ENCODE data around the gene CST9L.

Gene CST9L

DNA sequence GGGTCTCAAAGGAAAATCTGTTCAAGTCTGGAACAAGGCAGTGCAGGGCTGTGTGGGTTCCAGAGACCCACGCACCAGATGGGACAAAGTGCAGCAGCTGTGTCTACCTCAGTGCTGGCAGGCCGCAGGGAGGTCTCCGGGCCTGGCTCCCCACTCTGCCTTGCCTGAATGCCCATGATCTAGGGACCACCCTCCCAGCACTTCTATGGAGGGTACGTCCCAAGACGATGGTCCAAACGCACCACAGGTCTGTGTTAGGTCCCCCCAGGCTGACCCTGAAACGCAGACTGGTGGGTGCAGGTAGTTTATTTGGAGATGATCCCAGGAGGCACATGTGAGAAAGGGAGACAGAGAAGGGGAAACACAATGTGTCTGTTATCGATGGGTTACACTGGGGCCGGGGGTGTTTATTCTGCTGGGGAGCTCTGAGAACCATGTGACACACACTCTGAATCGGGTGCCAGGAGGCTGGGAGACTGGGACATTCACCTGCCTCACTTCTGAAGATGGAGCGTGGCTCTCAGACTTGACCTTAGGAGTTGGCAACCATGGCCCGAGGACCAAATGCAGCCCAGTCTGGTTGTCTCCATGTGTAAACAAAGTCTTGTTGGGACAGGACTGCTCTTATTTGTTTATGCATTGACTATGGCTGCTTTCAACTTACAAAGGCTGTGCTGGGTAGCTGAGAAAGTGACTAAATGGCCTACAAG is 21.7 kb downstream of the CST9L start:
- DNase-seq (ENCODE audit: low read depth): no peak

DNA sequence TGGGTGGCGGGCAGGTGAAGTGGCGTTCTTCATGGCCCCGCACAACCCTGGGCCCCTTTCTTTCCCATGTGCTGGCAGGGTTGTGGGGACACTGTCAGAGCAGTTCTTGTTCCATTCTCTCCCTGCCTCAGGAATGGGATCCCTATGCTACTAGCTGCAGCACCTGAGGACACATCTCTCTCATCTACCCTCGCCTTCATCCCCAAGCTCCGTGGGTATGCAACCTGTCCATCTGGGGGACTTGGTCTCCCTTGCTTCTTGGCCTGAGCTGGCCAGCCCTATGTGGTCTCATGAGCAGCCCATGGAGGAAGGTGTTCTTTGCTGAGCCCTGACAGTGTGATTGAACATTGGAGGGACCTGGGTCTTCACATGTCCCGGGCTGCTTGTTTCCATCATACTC is 24.2 kb downstream of the CST9L start:
- no peak for DNase-seq (ENCODE audit: low read depth)

DNA sequence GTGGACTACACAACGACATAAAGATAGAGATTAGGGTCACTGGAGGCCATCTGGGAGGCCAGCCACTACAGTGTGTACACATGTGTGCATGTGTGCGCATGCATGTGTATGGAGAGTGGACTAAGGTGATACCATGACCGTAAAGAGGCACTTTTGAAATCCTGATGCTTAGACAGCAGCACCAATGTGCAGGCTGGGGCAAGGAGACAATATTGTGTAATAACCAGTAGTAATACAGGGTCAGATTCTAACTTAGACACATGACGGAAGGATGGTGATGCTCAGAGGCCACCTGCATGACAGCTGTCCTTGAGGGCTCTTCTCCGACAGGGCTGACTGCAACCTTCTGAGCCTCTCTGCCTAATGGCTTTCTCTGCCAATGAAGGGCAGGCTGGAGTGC is 25.5 kb downstream of the CST9L start:
- DNase-seq (ENCODE audit: low read depth): no peak

DNA sequence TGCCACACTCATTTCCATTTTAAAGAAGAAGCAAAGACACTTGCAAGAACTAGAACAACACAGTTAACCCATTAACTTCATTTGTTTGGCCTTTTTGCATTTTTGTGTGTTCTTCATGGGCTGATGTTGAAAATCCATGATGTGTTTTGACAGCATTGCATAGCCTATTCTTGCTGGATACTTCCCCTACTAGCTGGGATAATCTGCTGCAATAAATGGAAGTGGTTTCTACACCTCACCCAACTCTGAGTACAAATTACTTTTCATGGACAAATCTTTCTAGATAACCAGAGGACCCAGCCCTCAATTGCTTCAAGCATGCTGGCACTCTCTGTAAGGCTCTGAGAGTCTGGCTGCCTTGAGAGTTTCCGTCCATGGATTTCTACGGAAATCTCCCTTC is 26.5 kb downstream of the CST9L start:
- DNase-seq (ENCODE audit: low read depth): no peak

DNA sequence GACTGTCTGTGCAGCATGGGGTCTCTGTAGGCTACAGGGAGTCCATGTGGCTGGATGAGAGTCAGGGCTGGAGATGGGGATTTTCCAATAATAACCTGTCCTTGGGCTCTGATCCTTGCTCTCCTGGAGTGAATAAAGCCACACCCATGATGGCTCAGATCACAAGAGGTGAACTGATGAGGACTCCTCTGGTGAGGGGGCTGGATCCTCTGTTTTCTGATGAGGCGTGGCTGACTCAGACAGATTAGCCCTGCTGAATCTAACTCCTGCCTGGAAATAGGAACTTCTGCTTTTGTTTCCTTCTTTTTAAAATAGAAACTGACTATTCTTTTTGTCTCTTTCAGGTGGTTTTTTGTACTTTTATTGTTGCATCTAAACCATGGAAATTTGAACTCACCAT is 27.0 kb downstream of the CST9L start:
- no peak for DNase-seq (ENCODE audit: low read depth)

DNA sequence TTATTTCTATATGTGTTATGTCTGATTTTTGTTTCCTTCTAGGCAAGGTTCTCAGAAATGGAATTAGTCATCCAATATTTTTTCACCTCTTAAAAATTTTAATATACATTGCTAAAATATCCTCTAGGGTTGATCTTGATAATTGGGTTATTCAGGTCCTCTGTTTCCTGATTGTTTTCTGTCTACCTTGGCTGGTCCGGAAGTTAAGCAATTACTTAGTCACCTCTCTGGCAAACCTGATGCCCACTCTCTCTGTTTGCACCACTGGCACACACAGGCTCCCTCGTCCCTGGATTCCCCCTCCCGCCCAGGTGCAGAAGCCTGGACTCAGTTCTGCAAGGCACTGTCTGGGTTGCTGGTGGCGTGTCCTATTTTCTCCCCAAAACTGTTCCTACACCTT is 27.7 kb downstream of the CST9L start:
- no peak for DNase-seq (ENCODE audit: low read depth)

DNA sequence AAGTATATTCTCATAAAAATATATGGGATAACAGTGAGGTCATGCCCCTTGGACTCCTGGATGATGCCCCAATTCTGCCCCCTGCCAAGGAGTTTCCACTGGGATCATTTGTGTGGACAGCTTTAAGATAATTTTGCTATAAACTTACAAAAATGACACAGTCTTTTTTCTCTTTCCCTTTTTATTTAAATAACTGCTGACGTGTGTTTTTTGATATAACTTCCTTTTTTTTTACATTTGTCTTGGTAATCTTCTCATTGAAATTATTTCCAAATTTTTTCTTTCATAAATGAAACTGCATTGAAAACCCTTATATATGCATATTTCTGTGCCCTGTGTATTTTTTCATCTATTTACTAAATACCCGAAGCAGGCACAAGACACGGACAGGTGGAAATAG is 31.3 kb downstream of the CST9L start:
- DNase-seq (ENCODE audit: low read depth): no peak

DNA sequence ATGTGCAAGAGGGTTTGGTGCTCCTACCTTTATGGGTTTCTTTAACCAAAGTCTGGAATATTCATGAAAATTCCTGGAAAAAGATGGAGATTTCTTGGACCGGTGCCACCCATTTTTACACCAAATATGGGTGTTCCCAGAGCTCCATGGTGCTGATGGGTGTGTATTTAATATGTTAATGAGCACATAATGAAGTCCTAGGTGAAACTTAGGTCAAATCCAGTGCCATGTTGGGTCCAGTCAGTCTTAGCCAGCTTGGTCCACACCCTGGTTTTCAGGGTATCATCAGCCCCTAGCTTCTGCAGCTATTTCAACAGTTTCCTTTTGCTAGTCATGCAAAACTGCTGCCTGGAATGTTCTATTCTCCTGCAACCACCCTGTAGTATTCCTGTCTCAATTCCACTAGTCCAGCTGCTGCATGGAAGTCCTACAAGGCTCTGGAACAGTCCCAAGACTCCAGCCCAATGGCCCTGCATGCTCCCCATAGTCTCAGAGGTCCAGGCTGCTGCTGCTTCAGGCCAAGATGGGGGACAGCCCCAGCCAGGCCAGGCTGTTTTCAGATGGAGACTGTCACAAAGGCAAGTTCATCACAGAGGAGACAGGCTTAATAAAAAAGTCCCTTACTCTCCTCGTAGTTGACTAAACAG is 31.8 kb downstream of the CST9L start:
- DNase-seq (ENCODE audit: low read depth): no peak

DNA sequence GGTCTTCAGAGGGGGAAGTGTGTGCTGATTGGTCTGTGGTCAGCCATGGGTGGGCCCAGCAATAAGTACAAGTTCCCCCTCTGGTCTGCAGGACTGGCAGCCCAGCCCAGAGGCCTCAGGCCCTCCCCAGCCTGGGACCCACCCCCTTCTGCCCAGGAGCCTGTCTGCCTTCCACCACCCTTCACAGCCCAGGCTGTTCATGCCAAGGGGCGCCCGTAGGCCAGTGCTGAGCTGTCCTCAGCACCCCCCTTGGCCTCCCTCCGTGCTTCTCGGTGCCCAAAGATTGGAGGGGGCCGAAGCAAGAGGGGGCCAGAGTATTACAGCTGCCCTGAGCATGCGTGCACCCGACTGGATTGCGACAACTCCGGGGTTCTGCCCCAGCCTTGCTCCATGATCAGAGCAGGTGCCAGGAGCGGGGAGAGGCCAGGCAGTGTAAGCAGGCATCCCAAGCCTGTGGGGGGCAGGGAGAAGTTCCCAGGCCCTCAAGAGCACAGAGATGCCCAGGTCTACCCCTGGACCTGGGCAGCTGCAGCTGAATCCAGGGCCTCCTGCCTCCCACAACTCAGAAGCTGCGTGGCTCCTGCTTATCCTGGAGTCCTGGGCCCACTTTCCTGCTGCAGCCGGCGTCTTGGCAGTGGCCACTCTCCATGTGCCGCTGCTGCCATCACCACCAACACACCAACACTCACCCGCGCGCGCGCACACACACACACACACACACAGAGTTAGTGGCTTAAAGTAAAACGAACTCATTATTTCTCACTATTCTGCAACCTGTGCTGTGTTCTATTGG is 33.3 kb downstream of the CST9L start:
- DNase-seq (ENCODE audit: low read depth): no peak

DNA sequence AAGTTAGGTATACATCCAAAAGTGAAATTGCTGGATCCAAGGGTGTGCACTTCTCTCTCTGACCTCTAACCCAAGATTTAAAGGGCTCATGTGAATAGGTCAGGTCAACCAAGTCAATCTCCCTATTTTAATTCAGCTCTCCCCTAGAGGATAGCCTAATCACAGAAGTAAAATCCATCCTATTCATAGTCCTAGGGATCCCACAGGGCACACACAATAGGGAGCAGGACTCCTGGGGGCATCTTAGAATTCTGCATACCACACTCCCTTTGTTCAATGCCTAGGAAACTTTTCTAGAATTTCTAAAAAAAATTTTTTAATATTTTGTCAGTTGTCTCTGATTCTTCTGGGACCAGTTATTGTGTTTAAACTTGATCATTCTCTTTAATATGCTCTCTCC is 35.1 kb downstream of the CST9L start:
- no peak for DNase-seq (ENCODE audit: low read depth)

DNA sequence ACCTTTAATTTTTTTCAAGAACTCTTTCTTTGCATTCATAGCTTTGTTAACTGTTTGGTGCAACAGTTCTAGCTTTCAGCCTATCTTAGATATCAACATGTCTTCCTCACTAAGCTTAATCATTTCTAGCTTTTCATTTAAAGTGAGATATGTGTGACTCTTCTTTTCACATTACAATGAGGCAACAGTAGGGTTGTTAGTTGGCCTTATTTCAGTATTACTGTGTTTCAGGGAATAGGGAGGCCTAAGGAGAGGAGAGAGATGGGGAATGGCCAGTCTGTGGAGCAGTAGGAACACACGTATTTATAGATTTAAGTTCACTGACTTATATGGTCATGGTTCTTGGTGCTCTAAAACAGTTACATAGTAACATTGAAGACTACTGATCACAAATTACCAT is 35.8 kb downstream of the CST9L start:
- no peak for DNase-seq (ENCODE audit: low read depth)

DNA sequence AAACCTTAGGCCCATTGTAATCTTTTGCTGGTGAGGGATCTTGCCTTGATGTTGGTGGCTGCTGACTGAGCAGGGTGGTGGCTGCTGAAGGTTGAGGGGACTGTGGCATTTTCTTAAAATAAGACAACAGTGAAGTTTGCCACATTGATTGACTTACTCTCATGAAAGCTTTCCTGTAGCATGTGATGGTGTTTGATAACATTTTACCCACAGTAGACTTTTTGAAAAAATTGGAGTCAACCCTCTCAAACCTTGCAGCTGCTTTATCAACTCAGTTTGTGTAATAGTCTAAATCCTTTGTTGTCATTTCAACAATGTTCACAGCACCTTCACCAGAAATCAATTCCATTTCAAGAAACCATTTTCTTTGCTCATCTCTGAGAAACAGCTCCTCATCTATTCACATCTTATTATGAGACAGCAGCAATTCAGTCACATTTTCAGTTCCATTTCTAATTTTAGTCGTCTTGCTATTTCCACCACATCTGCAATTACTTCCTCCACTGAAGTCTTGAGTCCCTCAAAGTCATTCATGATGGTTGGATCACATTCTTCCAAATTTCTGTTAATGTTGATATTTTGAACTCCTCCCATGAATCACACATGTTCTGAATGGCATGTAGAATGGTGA is 37.2 kb downstream of the CST9L start:
- DNase-seq (ENCODE audit: low read depth): no peak

DNA sequence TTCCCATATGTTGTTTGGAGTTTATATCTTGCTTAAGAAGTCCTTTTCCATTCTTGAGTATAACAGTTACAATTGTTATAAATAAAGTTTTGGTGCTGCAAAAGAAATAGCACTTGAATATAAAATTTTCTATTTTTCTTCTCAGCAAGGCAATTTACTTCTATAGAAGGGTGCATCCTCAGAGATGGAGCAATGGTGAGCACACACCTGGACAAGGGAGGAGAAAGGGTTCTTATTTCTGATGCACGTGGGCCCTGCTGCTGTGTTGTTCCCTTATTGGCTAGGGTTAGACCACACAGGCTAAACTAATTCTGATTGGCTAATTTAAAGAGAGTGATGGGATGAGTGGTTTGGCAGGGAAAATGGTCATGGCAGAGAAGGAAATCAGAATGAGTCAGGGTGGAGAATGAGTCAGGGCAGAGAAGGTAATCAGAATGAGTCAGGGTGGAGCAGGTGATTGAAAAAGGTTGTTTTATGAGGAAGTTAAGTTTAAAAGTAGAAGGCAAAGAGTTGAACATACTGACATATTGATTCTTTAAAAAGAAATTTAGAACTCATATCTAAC is 39.3 kb downstream of the CST9L start:
- DNase-seq (ENCODE audit: low read depth): no peak

DNA sequence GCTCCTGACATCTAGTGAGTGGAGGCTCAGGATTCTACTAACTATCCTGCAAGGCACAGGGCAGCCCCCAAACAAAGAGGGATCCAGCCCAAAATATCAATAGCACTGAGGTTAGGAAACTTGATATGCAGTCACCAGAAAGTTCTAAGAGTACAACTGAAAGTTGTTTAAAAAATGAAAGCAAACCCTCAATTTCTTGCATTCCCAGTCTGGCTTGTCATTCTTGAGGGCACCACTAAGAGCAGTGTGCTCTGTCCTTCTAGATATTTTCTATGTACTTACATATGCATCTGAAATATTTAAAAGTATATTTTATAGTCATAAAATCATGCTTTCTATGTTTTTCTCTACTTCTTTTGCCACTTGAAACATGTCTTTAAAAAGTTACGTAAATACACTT is 41.4 kb downstream of the CST9L start:
- DNase-seq (ENCODE audit: low read depth): no peak

DNA sequence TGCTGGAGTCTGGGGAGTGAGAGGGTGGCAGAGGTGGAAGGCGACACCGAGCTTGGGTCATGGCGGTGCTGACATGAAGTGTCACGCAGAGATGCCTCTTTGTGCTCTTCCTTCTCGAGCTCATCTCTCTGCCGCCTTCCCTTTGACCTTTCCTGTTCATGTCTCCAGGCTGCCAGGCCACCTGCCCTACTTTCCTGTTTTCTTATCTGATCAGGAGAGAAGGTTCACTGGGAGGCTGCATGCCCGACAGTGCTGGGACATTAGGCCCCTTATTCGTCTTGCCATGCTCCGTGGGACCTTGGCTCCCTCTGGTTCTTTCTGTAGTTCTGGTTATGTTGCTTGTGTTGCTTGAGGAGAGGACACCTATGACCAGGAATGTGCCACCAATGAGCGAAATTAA is 44.1 kb downstream of the CST9L start:
- DNase-seq (ENCODE audit: low read depth): no peak

DNA sequence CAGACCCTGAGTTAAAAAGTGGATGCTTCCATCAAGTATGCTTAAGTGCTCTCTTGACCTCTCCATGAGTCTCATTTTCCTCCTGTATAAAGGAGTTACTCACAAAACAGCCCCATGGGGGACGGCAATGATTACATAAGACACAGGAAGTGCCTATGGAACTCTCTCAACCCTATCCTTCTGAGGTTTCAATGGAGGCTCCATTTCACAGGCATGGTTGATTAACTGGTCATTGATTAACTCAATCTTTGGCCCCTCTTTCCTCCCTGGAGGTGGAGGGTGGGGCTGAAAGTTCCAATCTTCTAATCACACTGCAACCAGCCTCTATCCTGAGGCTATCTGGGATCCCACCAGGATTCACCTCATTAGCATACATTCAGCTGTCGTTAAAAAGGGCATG is 48.1 kb downstream of the CST9L start:
- no peak for DNase-seq (ENCODE audit: low read depth)

DNA sequence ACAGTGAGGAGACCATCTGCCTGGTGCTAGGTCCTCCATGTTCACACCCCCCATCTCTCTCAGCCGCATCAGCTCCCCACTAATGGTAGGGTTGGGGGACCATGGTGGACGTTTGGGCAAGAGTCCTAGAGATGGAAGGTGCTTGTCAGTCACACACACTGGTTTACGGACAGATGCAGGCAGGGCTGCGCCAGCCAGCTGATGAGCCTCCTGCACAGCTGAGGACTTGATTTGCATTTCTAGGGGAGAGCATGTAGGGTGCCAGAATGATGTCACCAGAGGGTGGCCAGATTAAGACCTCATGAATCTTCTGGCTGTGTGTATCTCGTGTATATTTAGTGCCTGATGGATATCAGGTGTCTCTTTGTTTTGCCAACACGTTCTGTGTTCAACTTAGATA is 48.7 kb downstream of the CST9L start:
- no peak for DNase-seq (ENCODE audit: low read depth)

DNA sequence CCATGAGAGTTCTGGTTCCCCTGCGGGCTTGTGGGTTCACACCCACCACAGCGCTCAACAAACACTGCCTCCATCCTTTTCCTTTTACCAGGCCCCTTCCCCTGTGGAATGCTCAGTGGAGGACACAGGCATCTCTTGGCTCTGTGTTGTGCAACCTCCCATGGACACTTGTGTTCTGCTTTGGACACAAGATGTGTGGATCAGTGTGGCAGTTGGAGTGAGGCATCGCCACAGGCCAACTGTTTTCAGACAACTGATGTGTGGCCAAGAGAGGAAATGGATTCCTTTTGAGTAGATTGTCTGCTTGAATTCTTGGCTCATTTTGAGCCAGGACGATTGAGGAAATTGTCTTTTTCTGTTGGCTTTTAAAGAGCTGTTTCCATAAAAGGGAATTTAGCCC is 50.6 kb downstream of the CST9L start:
- no peak for DNase-seq (ENCODE audit: low read depth)

DNA sequence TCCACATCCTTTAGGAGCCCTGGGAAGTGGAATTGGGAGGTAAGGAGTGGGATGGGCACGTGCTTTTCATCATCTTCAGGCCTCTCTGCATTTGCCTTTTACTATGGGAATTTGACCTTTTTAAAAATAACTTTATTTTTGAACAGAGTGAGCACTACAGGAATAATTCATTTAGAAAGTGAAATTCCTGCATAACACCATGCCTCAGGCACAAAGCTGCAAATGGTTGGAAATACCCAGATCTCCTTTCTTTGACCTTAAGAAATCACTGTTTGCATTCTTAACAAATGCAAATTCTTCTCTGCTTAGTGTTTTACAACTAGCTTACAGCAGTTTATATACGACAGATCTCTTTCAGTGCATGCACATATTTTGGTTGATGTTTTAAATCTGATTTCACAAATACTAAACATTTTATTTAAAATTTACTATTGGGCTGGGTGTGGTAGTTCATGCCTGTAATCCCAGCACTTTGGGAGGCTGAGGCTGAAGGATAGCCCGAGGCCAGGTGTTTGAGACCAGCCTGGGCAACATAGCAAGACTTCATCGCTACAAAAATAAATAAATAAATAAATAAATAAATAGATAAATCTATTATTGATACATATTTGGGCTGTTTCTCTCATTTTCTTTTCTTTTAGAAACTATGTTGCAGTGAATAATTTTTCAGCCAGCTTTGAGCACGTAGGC is 52.9 kb downstream of the CST9L start:
- DNase-seq (ENCODE audit: low read depth): no peak

DNA sequence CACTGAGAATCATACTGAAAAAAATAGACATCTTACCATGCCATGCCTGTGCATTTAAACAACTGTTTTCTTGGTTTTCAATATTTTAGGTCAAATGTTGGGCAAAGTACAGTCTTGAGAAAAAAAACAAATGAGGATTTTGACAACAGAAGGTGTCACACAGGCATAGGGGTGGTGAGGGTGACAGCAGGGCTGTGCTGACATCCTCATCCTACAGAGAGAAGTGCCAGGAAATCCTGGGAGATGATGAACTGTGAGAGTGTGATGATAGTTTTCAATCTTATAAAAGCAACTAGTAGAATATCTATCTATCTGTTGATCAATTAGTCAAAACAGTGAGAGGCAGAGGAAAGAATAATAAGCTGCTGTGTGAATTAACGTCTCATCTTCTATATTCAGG is 53.4 kb downstream of the CST9L start:
- DNase-seq (ENCODE audit: low read depth): no peak

All from amniotic epithelial cell (primary cell).